ENCODE data around the gene SLC4A4.

- TF ChIP-seq CTCF (IDR thresholded peaks at IDR 0.05) (no peak), EP300 (IDR thresholded peaks at IDR 0.05) (no peak)
Observed at GRCh38 chr4:71545168-71545567, 206.3 kb downstream of the SLC4A4 start.
